ENCODE measurements around the gene PRXL2B.
A peak's percentile ranks its signal among the peaks of the same experiment; 100 is the strongest.
"Not testable (repeated sequence)": the region's sequence is repeated elsewhere in the genome, so short reads cannot be mapped to it uniquely, and the experiment has no call there.

Gene PRXL2B

GRCh38 chr1:2551544-2551943 lies 35.0 kb upstream of the PRXL2B start:
- H3K27ac ChIP-seq (ENCODE audit: low read depth in 2 of 2, low read length in 2 of 2); H3K4me3 ChIP-seq (ENCODE audit: low read length in 2 of 2); H3K36me3 ChIP-seq (ENCODE audit: control insufficient read depth in 2 of 2, insufficient read depth in 2 of 2, low read length in 2 of 2); H3K9ac ChIP-seq (ENCODE audit: low read depth in 1 of 2, low read length in 2 of 2); H3K9me3 ChIP-seq (ENCODE audit: control insufficient read depth in 2 of 2, low read length in 2 of 2); H3K27me3 ChIP-seq (ENCODE audit: control insufficient read depth in 2 of 2, insufficient read depth in 2 of 2, low read length in 2 of 2): not testable (repeated sequence)
- peaks cover 38% of the 10 kb centered on the region in 2 donors for H3K4me1 ChIP-seq (ENCODE audit: control insufficient read depth in 2 of 2, insufficient read depth in 2 of 2, low read length in 2 of 2)

- H3K4me3 ChIP-seq (ENCODE audit: low read length in 2 of 2): no peak overlapping the region
- no peaks in the 10 kb centered on the region for H3K9me3 ChIP-seq (ENCODE audit: control insufficient read depth in 2 of 2, low read length in 2 of 2)
- no peaks in the 10 kb centered on the region for H3K27me3 ChIP-seq (ENCODE audit: control insufficient read depth in 2 of 2, insufficient read depth in 2 of 2, low read length in 2 of 2)
- peaks cover 37 to 39% of the 10 kb centered on the region in 2 donors for H3K4me1 ChIP-seq (ENCODE audit: control insufficient read depth in 2 of 2, insufficient read depth in 2 of 2, low read length in 2 of 2)
- no peak overlapping the region for H3K27ac ChIP-seq (ENCODE audit: low read depth in 2 of 2, low read length in 2 of 2)
- H3K36me3 ChIP-seq (ENCODE audit: control insufficient read depth in 2 of 2, insufficient read depth in 2 of 2, low read length in 2 of 2): no peaks in the 10 kb centered on the region
- no peak overlapping the region for H3K9ac ChIP-seq (ENCODE audit: low read depth in 1 of 2, low read length in 2 of 2)
Measured at GRCh38 chr1:2552189-2552588, 34.4 kb upstream of the PRXL2B start.

- H3K36me3 ChIP-seq (ENCODE audit: control insufficient read depth in 2 of 2, insufficient read depth in 2 of 2, low read length in 2 of 2); H3K4me3 ChIP-seq (ENCODE audit: low read length in 2 of 2); H3K27me3 ChIP-seq (ENCODE audit: control insufficient read depth in 2 of 2, insufficient read depth in 2 of 2, low read length in 2 of 2); H3K9ac ChIP-seq (ENCODE audit: low read depth in 1 of 2, low read length in 2 of 2); H3K9me3 ChIP-seq (ENCODE audit: control insufficient read depth in 2 of 2, low read length in 2 of 2); H3K27ac ChIP-seq (ENCODE audit: low read depth in 2 of 2, low read length in 2 of 2): not testable (repeated sequence)
- peaks cover 35 to 39% of the 10 kb centered on the region in 2 donors for H3K4me1 ChIP-seq (ENCODE audit: control insufficient read depth in 2 of 2, insufficient read depth in 2 of 2, low read length in 2 of 2)
Measured at GRCh38 chr1:2553076-2553475, 33.5 kb upstream of the PRXL2B start.

DNA sequence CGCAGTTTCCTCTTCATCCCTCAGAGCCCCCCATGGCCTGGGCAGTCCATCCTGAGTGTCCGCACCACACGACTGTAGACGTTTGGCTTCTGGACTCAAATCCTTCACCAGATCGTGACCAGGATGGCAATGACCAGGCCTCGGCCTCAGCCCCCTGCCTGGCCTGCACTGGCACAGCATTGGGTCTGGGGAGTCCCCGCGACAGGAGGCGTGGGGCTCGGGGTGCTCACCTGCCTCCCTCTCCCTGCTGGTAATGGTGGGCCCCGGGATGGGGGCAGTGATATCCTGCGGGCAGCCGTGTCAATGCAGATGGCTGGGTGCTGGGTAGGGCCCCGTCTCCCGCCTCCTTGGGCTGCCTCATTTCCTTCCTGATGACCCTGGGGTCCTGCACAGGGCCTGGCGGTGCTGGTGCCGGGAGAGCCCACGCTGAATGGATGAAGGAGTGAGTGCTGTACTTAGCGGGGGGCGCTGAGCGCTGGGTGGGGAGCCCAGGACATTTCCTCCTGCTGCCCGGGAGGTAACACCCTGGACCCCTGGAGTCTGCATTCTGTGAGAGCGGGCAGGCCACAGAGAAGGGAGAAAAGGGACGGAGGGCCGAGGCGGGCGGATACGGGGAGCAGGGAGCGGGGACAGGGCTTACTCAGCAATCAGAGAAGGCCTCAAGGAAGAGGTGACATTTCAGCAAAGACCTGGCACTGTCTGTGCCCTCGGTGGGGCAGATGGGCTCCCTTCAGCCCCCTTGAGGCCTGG lies 32.5 kb upstream of the PRXL2B start:
- H3K9me3 ChIP-seq (ENCODE audit: control insufficient read depth in 2 of 2, low read length in 2 of 2): no peaks in the 10 kb centered on the region
- no peaks in the 10 kb centered on the region for H3K27me3 ChIP-seq (ENCODE audit: control insufficient read depth in 2 of 2, insufficient read depth in 2 of 2, low read length in 2 of 2)
- H3K9ac ChIP-seq (ENCODE audit: low read depth in 1 of 2, low read length in 2 of 2): no peak overlapping the region
- peak overlapping the region in 1 of 2 donors; percentile 99 for H3K27ac ChIP-seq (ENCODE audit: low read depth in 2 of 2, low read length in 2 of 2)
- peaks cover 33 to 38% of the 10 kb centered on the region in 2 donors for H3K4me1 ChIP-seq (ENCODE audit: control insufficient read depth in 2 of 2, insufficient read depth in 2 of 2, low read length in 2 of 2)
- H3K36me3 ChIP-seq (ENCODE audit: control insufficient read depth in 2 of 2, insufficient read depth in 2 of 2, low read length in 2 of 2): peaks cover 5 to 6% of the 10 kb centered on the region in 2 donors
- no peak overlapping the region for H3K4me3 ChIP-seq (ENCODE audit: low read length in 2 of 2)

DNA sequence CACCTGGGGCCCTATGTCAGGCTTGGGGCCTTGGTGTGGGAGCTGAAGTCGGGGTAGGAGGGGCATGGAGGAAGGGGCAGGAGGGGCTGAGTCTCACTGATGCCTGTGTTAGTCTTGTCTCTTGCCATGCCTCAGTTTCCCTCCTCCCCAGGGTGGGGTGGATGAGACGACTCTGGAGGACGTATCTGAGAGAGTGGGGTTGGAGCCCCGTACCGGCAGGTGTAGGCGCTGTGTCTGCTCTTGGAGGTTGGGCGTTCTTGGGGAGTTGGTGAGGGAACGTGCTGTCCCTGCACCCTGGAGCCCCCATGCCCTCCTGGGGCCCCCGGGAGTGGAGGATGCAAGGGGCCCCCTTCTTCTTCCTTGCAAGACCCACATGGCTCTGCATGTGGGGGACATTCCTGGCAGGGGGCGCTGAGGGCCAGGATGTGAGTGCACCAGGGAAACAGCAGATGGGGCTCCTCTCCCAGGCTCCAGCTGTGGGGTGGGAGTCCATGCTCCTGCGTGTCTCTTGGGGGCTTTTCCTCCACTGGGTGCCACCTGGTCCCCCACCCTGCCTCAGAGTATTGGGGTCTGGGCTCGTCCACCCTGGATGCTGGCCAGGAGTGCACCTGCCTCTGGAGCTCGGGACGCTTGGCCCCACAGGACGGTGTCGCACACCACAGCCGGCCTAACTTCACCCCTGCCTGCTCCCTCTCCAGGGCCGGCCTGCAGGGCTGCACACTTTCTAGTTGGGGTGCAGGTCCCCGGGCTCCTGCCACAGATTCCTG lies 31.8 kb upstream of the PRXL2B start:
- Histone ChIP-seq H3K4me3 (ENCODE audit: low read length in 2 of 2) (peak overlapping the region; percentile 92 to 100), H3K9ac (ENCODE audit: low read depth in 1 of 2, low read length in 2 of 2) (peak overlapping the region; percentile 24 to 99), H3K27me3 (ENCODE audit: control insufficient read depth in 2 of 2, insufficient read depth in 2 of 2, low read length in 2 of 2) (no peaks in the 10 kb centered on the region), H3K27ac (ENCODE audit: low read depth in 2 of 2, low read length in 2 of 2) (peak overlapping the region; percentile 98 to 99), H3K36me3 (ENCODE audit: control insufficient read depth in 2 of 2, insufficient read depth in 2 of 2, low read length in 2 of 2) (peaks cover 8 to 13% of the 10 kb centered on the region in 2 donors), H3K9me3 (ENCODE audit: control insufficient read depth in 2 of 2, low read length in 2 of 2) (no peaks in the 10 kb centered on the region), H3K4me1 (ENCODE audit: control insufficient read depth in 2 of 2, insufficient read depth in 2 of 2, low read length in 2 of 2) (peaks cover 28 to 35% of the 10 kb centered on the region in 2 donors)

- Histone ChIP-seq H3K4me3 (ENCODE audit: low read length in 2 of 2) (peak overlapping the region; percentile 92 to 100), H3K36me3 (ENCODE audit: control insufficient read depth in 2 of 2, insufficient read depth in 2 of 2, low read length in 2 of 2) (peaks cover 17 to 19% of the 10 kb centered on the region in 2 donors), H3K4me1 (ENCODE audit: control insufficient read depth in 2 of 2, insufficient read depth in 2 of 2, low read length in 2 of 2) (peaks cover 28 to 35% of the 10 kb centered on the region in 2 donors), H3K27me3 (ENCODE audit: control insufficient read depth in 2 of 2, insufficient read depth in 2 of 2, low read length in 2 of 2) (no peaks in the 10 kb centered on the region), H3K9ac (ENCODE audit: low read depth in 1 of 2, low read length in 2 of 2) (peak overlapping the region; percentile 99), H3K9me3 (ENCODE audit: control insufficient read depth in 2 of 2, low read length in 2 of 2) (no peaks in the 10 kb centered on the region), H3K27ac (ENCODE audit: low read depth in 2 of 2, low read length in 2 of 2) (peak overlapping the region; percentile 98 to 99)
Measured at GRCh38 chr1:2555634-2556276, 30.8 kb upstream of the PRXL2B start.

- peak within 1 kb of the TSS; percentile 99 for H3K9ac ChIP-seq (ENCODE audit: low read depth in 1 of 2, low read length in 2 of 2)
- H3K9me3 ChIP-seq (ENCODE audit: control insufficient read depth in 2 of 2, low read length in 2 of 2): no peaks in the 10 kb centered on the region
- H3K4me3 ChIP-seq (ENCODE audit: low read length in 2 of 2): peak within 1 kb of the TSS; percentile 92 to 100
- no peaks in the 10 kb centered on the region for H3K27me3 ChIP-seq (ENCODE audit: control insufficient read depth in 2 of 2, insufficient read depth in 2 of 2, low read length in 2 of 2)
- H3K27ac ChIP-seq (ENCODE audit: low read depth in 2 of 2, low read length in 2 of 2): peak within 1 kb of the TSS; percentile 98 to 99
- H3K36me3 ChIP-seq (ENCODE audit: control insufficient read depth in 2 of 2, insufficient read depth in 2 of 2, low read length in 2 of 2): peaks cover 19 to 24% of the 10 kb centered on the region in 2 donors
- H3K4me1 ChIP-seq (ENCODE audit: control insufficient read depth in 2 of 2, insufficient read depth in 2 of 2, low read length in 2 of 2): peaks cover 28 to 35% of the 10 kb centered on the region in 2 donors
Measured at GRCh38 chr1:2556277-2556677, 30.3 kb upstream of the PRXL2B start, which contains the start of gene TNFRSF14. TNFRSF14 (plus strand) TSS chr1:2556371; CDS start chr1:2556665, 294 bp downstream.

GRCh38 chr1:2556678-2557481 lies 29.7 kb upstream of the PRXL2B start:
- Histone ChIP-seq H3K4me1 (ENCODE audit: control insufficient read depth in 2 of 2, insufficient read depth in 2 of 2, low read length in 2 of 2) (peaks cover 28 to 35% of the 10 kb centered on the region in 2 donors), H3K36me3 (ENCODE audit: control insufficient read depth in 2 of 2, insufficient read depth in 2 of 2, low read length in 2 of 2) (peaks cover 19 to 26% of the 10 kb centered on the region in 2 donors), H3K9me3 (ENCODE audit: control insufficient read depth in 2 of 2, low read length in 2 of 2) (no peaks in the 10 kb centered on the region), H3K27me3 (ENCODE audit: control insufficient read depth in 2 of 2, insufficient read depth in 2 of 2, low read length in 2 of 2) (no peaks in the 10 kb centered on the region), H3K27ac (ENCODE audit: low read depth in 2 of 2, low read length in 2 of 2) (peak overlapping the region; percentile 98 to 99), H3K4me3 (ENCODE audit: low read length in 2 of 2) (peak overlapping the region; percentile 92 to 100), H3K9ac (ENCODE audit: low read depth in 1 of 2, low read length in 2 of 2) (peak overlapping the region; percentile 99)

GRCh38 chr1:2557482-2558400 lies 28.8 kb upstream of the PRXL2B start:
- Histone ChIP-seq H3K4me1 (ENCODE audit: control insufficient read depth in 2 of 2, insufficient read depth in 2 of 2, low read length in 2 of 2) (peaks cover 28 to 35% of the 10 kb centered on the region in 2 donors), H3K36me3 (ENCODE audit: control insufficient read depth in 2 of 2, insufficient read depth in 2 of 2, low read length in 2 of 2) (peaks cover 19 to 34% of the 10 kb centered on the region in 2 donors), H3K27me3 (ENCODE audit: control insufficient read depth in 2 of 2, insufficient read depth in 2 of 2, low read length in 2 of 2) (no peaks in the 10 kb centered on the region), H3K9ac (ENCODE audit: low read depth in 1 of 2, low read length in 2 of 2) (peak overlapping the region; percentile 99), H3K4me3 (ENCODE audit: low read length in 2 of 2) (peak overlapping the region; percentile 92 to 100), H3K9me3 (ENCODE audit: control insufficient read depth in 2 of 2, low read length in 2 of 2) (no peaks in the 10 kb centered on the region), H3K27ac (ENCODE audit: low read depth in 2 of 2, low read length in 2 of 2) (peak overlapping the region; percentile 98 to 99)
